ENCODE results near the gene REEP5. TPM values are rescaled to one million over a fixed set of nuclear protein-coding genes. Genes with fewer than 3 reads are reported as not detected.

Gene REEP5
- total and polyA plus RNA-seq, 9 of the 15 experiments (the other 6 are each of a cell fraction or from before 2014, with no cell fraction given): 14.7 to 102 (median 36.0) TPM

- no peaks in the 10 kb centered on the region for H3K9me1 ChIP-seq (ENCODE audit: control insufficient read depth, insufficient read depth, low read length)
- intact Hi-C loops (cut with micrococcal nuclease): no loop called here
- H3K9ac ChIP-seq (ENCODE audit: insufficient read depth in 1 of 2, low read depth in 2 of 2, low read length in 2 of 2): no peak overlapping the region
- H3K4me3 ChIP-seq: no peak overlapping the region
- peaks cover 5% of the 10 kb centered on the region for H4K20me1 ChIP-seq (replicated peaks; ENCODE audit: control insufficient read depth, insufficient read depth, low read length)
- H3K79me2 ChIP-seq (ENCODE audit: control insufficient read depth, insufficient read depth, low read length): no peaks in the 10 kb centered on the region; the same call in 2 of the 3 replicates
- no peaks in the 10 kb centered on the region for H3K27me3 ChIP-seq (ENCODE audit: control insufficient read depth in 2 of 2, insufficient read depth in 2 of 2, low read length in 2 of 2)
- H3K36me3 ChIP-seq (ENCODE audit: control insufficient read depth, insufficient read depth, low read length): peaks cover 75% of the 10 kb centered on the region
- ATAC-seq (peak; percentile 43; the same call in 2 of the 3 replicates), DNase-seq (ENCODE audit: extremely low read depth in 1 of 4, low spot score in 3 of 4) (no peak), FAIRE-seq (peak; percentile 57)
- 23% methylated on average over 2 of the region's 2 CpGs for WGBS (ENCODE audit: insufficient coverage, low coverage, missing lambda C conversion rate)
- peaks cover 0 to 11% of the 10 kb centered on the region in 2 experiments; a peak in 3 of 5 replicates for H3K4me1 ChIP-seq (replicated peaks in 1 of 2; ENCODE audit: control insufficient read depth in 2 of 2, insufficient read depth in 2 of 2, low read length in 2 of 2)
- BruUV-seq (replicated peaks): no TSS peak
- POLR2A ChIA-PET: interaction anchor here (1.2 kb wide), 1 partner anchor 17 kb away, joined by 7 read pairs; no protein-coding TSS in a partner anchor
- H3K27ac ChIP-seq (ENCODE audit: extremely low read depth, low read depth, low read length): no peak overlapping the region
- H3K4me2 ChIP-seq (ENCODE audit: insufficient read depth, low read length): no peak overlapping the region
- in situ Hi-C loops (cut with MboI): no loop called here
- no peaks in the 10 kb centered on the region for H3K9me3 ChIP-seq (replicated peaks; ENCODE audit: control insufficient read depth, insufficient read depth, low read depth, low read length)
- CTCF ChIA-PET (ENCODE audit: low intra/inter-chr PET ratio): no interaction called here
- H2AFZ ChIP-seq (ENCODE audit: low read depth, low read length): no peak overlapping the region
- TF ChIP-seq ZNF655 (CRISPR knock-in tag; IDR thresholded peaks at IDR 0.05) (no peak), ATF7 (IDR thresholded peaks at IDR 0.05) (no peak; the same call in 1 of the 2 replicates), ZNF445 (CRISPR knock-in tag; IDR thresholded peaks at IDR 0.05; ENCODE audit: low read depth) (no peak), ZNF707 (CRISPR knock-in tag; conservative IDR thresholded peaks at IDR 0.05) (no peak), NFRKB (IDR thresholded peaks at IDR 0.05; ENCODE audit: low read depth) (no peak), SRF (CRISPR knock-in tag; IDR thresholded peaks at IDR 0.05) (no peak), ZNF263 (CRISPR knock-in tag; IDR thresholded peaks at IDR 0.05; ENCODE audit: borderline replicate concordance) (no peak), RFX1 (IDR thresholded peaks at IDR 0.05) (no peak), CTBP1 (IDR thresholded peaks at IDR 0.05; ENCODE audit: borderline replicate concordance) (no peak), FUS (optimal IDR thresholded peaks at IDR 0.05; ENCODE audit: low read depth, low read length) (no peak), SRSF3 (IDR thresholded peaks at IDR 0.05; ENCODE audit: insufficient read depth, low read length) (no peak), RBM34 (IDR thresholded peaks at IDR 0.05; ENCODE audit: borderline replicate concordance, insufficient read depth, low read length) (no peak), TRIM28 (IDR thresholded peaks at IDR 0.05) (no peak), ZNF354B (CRISPR knock-in tag; IDR thresholded peaks at IDR 0.05) (no peak), IFI16 (CRISPR knock-in tag; IDR thresholded peaks at IDR 0.05) (no peak), NR2C1 (IDR thresholded peaks at IDR 0.05) (no peak), NR2C1 (tag; IDR thresholded peaks at IDR 0.05) (no peak), HMGN3 (IDR thresholded peaks at IDR 0.05; ENCODE audit: borderline replicate concordance, extremely low read depth, insufficient read length, low read depth, low read length) (no peak), BRF2 (IDR thresholded peaks at IDR 0.05; ENCODE audit: borderline replicate concordance, insufficient read depth, insufficient read length) (no peak), STAG1 (CRISPR knock-in tag; IDR thresholded peaks at IDR 0.05; ENCODE audit: borderline replicate concordance) (no peak), MTA1 (IDR thresholded peaks at IDR 0.05; ENCODE audit: borderline replicate concordance) (no peak), ZNF217 (CRISPR knock-in tag; IDR thresholded peaks at IDR 0.05) (no peak)
- TF ChIP-seq, protein P1, sequence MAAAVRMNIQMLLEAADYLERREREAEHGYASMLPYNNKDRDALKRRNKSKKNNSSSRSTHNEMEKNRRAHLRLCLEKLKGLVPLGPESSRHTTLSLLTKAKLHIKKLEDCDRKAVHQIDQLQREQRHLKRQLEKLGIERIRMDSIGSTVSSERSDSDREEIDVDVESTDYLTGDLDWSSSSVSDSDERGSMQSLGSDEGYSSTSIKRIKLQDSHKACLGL (CRISPR knock-in tag; IDR thresholded peaks at IDR 0.05; ENCODE audit: borderline replicate concordance, poor library complexity, severe bottlenecking): no peak
Measured at GRCh38 chr5:112883192-112883591, 38.8 kb downstream of the REEP5 start.
